ENCODE measurements around the gene ERN1. TPM values are rescaled to one million over a fixed set of nuclear protein-coding genes. Genes with fewer than 3 reads are reported as not detected.

ERN1 gene
- polyA plus RNA-seq, 1 donor from 2014 or later = 9.6 TPM

- H3K9me3 Mint-ChIP-seq = no peaks in the 10 kb centered on the region
- no peak overlapping the region for H3K27ac Mint-ChIP-seq
- H3K4me3 Mint-ChIP-seq = no peak overlapping the region
- no peaks in the 10 kb centered on the region for H3K27me3 Mint-ChIP-seq
- H3K36me3 Mint-ChIP-seq = no peaks in the 10 kb centered on the region
- H3K4me1 Mint-ChIP-seq = peaks cover 8 to 11% (median 10%) of the 10 kb centered on the region in 3 donors
Observed at GRCh38 chr17:64096037-64096436, 33.9 kb downstream of the ERN1 start.

- peaks cover 10 to 14% (median 13%) of the 10 kb centered on the region in 3 donors for H3K4me1 Mint-ChIP-seq
- H3K36me3 Mint-ChIP-seq = no peaks in the 10 kb centered on the region
- no peaks in the 10 kb centered on the region for H3K27me3 Mint-ChIP-seq
- H3K27ac Mint-ChIP-seq = no peak overlapping the region
- H3K9me3 Mint-ChIP-seq = no peaks in the 10 kb centered on the region
- H3K4me3 Mint-ChIP-seq = peak overlapping the region in 1 of 4 donors; percentile 13
Observed at GRCh38 chr17:64095144-64095882, 34.6 kb downstream of the ERN1 start.

GRCh38 chr17:64094412-64094811, 35.5 kb downstream of the ERN1 start:
- peaks cover 5% of the 10 kb centered on the region for H3K36me3 Mint-ChIP-seq

GRCh38 chr17:64092952-64093451, 36.9 kb downstream of the ERN1 start:
- Mint-ChIP-seq H3K9me3 (no peaks in the 10 kb centered on the region), H3K27me3 (no peaks in the 10 kb centered on the region), H3K4me1 (peaks cover 10 to 15% (median 15%) of the 10 kb centered on the region in 3 donors), H3K36me3 (peaks cover 5% of the 10 kb centered on the region), H3K4me3 (no peak overlapping the region), H3K27ac (no peak overlapping the region)

More at GRCh38 chr17:64094412-64094811, 35.5 kb downstream of the ERN1 start:
- Mint-ChIP-seq H3K27ac (no peak overlapping the region), H3K27me3 (no peaks in the 10 kb centered on the region), H3K4me1 (peaks cover 10 to 15% (median 14%) of the 10 kb centered on the region in 3 donors), H3K9me3 (no peaks in the 10 kb centered on the region), H3K4me3 (no peak overlapping the region)

- Mint-ChIP-seq H3K27ac (peak overlapping the region in 1 of 3 donors; percentile 37), H3K4me3 (no peak overlapping the region), H3K9me3 (no peaks in the 10 kb centered on the region), H3K36me3 (peaks cover 5% of the 10 kb centered on the region), H3K4me1 (peaks cover 10 to 15% (median 15%) of the 10 kb centered on the region in 3 donors), H3K27me3 (no peaks in the 10 kb centered on the region)
Observed at GRCh38 chr17:64092113-64092512, 37.8 kb downstream of the ERN1 start.

- H3K9me3 Mint-ChIP-seq = no peaks in the 10 kb centered on the region
- no peaks in the 10 kb centered on the region for H3K27me3 Mint-ChIP-seq
- H3K36me3 Mint-ChIP-seq = peaks cover 5% of the 10 kb centered on the region
- H3K4me3 Mint-ChIP-seq = no peak overlapping the region
- H3K4me1 Mint-ChIP-seq = peaks cover 10 to 15% (median 15%) of the 10 kb centered on the region in 3 donors
- peak overlapping the region in 1 of 3 donors; percentile 37 for H3K27ac Mint-ChIP-seq
Observed at GRCh38 chr17:64091571-64091970, 38.4 kb downstream of the ERN1 start.

GRCh38 chr17:64091116-64091515, 38.8 kb downstream of the ERN1 start:
- Mint-ChIP-seq H3K4me3 (peak overlapping the region in 1 of 4 donors; percentile 14), H3K27ac (no peak overlapping the region), H3K36me3 (peaks cover 5% of the 10 kb centered on the region), H3K4me1 (peaks cover 10 to 15% (median 15%) of the 10 kb centered on the region in 3 donors), H3K27me3 (no peaks in the 10 kb centered on the region), H3K9me3 (no peaks in the 10 kb centered on the region)

- Mint-ChIP-seq H3K36me3 (peaks cover 5% of the 10 kb centered on the region), H3K9me3 (no peaks in the 10 kb centered on the region), H3K4me3 (no peak overlapping the region), H3K27ac (no peak overlapping the region), H3K27me3 (no peaks in the 10 kb centered on the region), H3K4me1 (peaks cover 5 to 13% (median 12%) of the 10 kb centered on the region in 3 donors)
Observed at GRCh38 chr17:64090144-64090543, 39.8 kb downstream of the ERN1 start.

- H3K27ac Mint-ChIP-seq = no peak overlapping the region
- H3K4me3 Mint-ChIP-seq = no peak overlapping the region
- H3K9me3 Mint-ChIP-seq = no peaks in the 10 kb centered on the region
- H3K4me1 Mint-ChIP-seq = peaks cover 6 to 17% (median 16%) of the 10 kb centered on the region in 3 donors
- H3K36me3 Mint-ChIP-seq = peaks cover 5% of the 10 kb centered on the region
- no peaks in the 10 kb centered on the region for H3K27me3 Mint-ChIP-seq
Observed at GRCh38 chr17:64087252-64088005, 42.5 kb downstream of the ERN1 start.

- H3K4me3 Mint-ChIP-seq = no peak overlapping the region
- peaks cover 6 to 16% (median 9%) of the 10 kb centered on the region in 3 donors for H3K4me1 Mint-ChIP-seq
- H3K9me3 Mint-ChIP-seq = no peaks in the 10 kb centered on the region
- H3K36me3 Mint-ChIP-seq = peaks cover 5% of the 10 kb centered on the region
- no peak overlapping the region for H3K27ac Mint-ChIP-seq
- no peaks in the 10 kb centered on the region for H3K27me3 Mint-ChIP-seq
Observed at GRCh38 chr17:64085650-64086005, 44.3 kb downstream of the ERN1 start.

- Mint-ChIP-seq H3K27ac (no peak overlapping the region), H3K27me3 (no peaks in the 10 kb centered on the region), H3K4me3 (no peak overlapping the region), H3K36me3 (peaks cover 5% of the 10 kb centered on the region), H3K4me1 (peaks cover 6 to 16% (median 12%) of the 10 kb centered on the region in 3 donors), H3K9me3 (no peaks in the 10 kb centered on the region)
Observed at GRCh38 chr17:64084940-64085649, 44.8 kb downstream of the ERN1 start.

- no peak overlapping the region for H3K4me3 Mint-ChIP-seq
Observed at GRCh38 chr17:64084086-64084939, 45.6 kb downstream of the ERN1 start.

GRCh38 chr17:64083563-64084085, 46.3 kb downstream of the ERN1 start:
- Mint-ChIP-seq H3K27ac (no peak overlapping the region), H3K27me3 (no peaks in the 10 kb centered on the region), H3K36me3 (peaks cover 2% of the 10 kb centered on the region), H3K4me1 (peaks cover 6 to 16% (median 10%) of the 10 kb centered on the region in 3 donors), H3K4me3 (peak overlapping the region in 1 of 4 donors; percentile 2), H3K9me3 (no peaks in the 10 kb centered on the region)

More at GRCh38 chr17:64084086-64084939, 45.6 kb downstream of the ERN1 start:
- Mint-ChIP-seq H3K27me3 (no peaks in the 10 kb centered on the region), H3K9me3 (no peaks in the 10 kb centered on the region), H3K4me1 (peaks cover 6 to 16% (median 10%) of the 10 kb centered on the region in 3 donors), H3K36me3 (peaks cover 2% of the 10 kb centered on the region), H3K27ac (no peak overlapping the region)

- Mint-ChIP-seq H3K9me3 (no peaks in the 10 kb centered on the region), H3K36me3 (peaks cover 4% of the 10 kb centered on the region), H3K4me1 (peaks cover 6 to 16% (median 12%) of the 10 kb centered on the region in 3 donors), H3K27ac (no peak overlapping the region), H3K27me3 (no peaks in the 10 kb centered on the region), H3K4me3 (peak overlapping the region in 1 of 4 donors; percentile 53)
Observed at GRCh38 chr17:64083093-64083492, 46.9 kb downstream of the ERN1 start.

Data from IgD-negative memory B cell (primary cell).